OCI-LY3 (cell line): Measurements from ENCODE around the gene DCT.

Experiments
- H2AFZ ChIP-seq: fragments of 200-600, 300-600 bp; shearing (Covaris generic); 2 replicates; pipeline ENCODE4 v1.6.0; 2014; ENCODE audit warnings: antibody characterized with exemption, low read depth, low read length
- H3K27ac ChIP-seq: fragments of 200-600, 300-600 bp; sonication (generic); 2 replicates; pipeline ENCODE4 v1.5.1; 2014; ENCODE audit warnings: mild to moderate bottlenecking, low read length, moderate library complexity, mixed read lengths
- H3K27me3 ChIP-seq: fragments of 200-600, 300-600 bp; sonication (generic); 2 replicates; pipeline ENCODE4 v1.6.1; 2014; ENCODE audit warnings: low read depth, low read length, mixed read lengths
- H3K36me3 ChIP-seq: fragments of 200-600, 300-600 bp; sonication (generic); replicated peaks from 2 replicates; pipeline ENCODE3; 2014; ENCODE audit warnings: low read depth, low read length, mixed read lengths
- H3K4me1 ChIP-seq: fragments of 300-600, 200-600 bp; sonication (generic); 2 replicates; pipeline ENCODE4 v1.6.1; 2014; ENCODE audit warnings: low read length, mixed read lengths
- H3K4me2 ChIP-seq: fragments of 200-600, 300-600 bp; sonication (generic); 2 replicates; pipeline ENCODE4 v1.6.1; 2014; ENCODE audit warnings: low read length, mixed read lengths
- H3K4me3 ChIP-seq: fragments of 300-600, 200-600 bp; sonication (generic); 2 replicates; pipeline ENCODE4 v1.5.1; 2014; ENCODE audit warnings: antibody characterized with exemption, mild to moderate bottlenecking, low read length, moderate library complexity
- H3K79me2 ChIP-seq: fragments of 300-600, 200-600 bp; shearing (Covaris generic); 2 replicates; pipeline ENCODE4 v1.6.1; 2014; ENCODE audit warnings: mild to moderate bottlenecking, low read length, mixed read lengths
- H3K9ac ChIP-seq: fragments of 300-600, 200-600 bp; shearing (Covaris generic); 2 replicates; pipeline ENCODE4 v1.6.0; 2014; ENCODE audit warnings: mild to moderate bottlenecking, low read length, moderate library complexity
- H3K9me3 ChIP-seq: fragments of 200-600, 300-600 bp; shearing (Covaris generic); 2 replicates; pipeline ENCODE4 v1.6.1; 2014; ENCODE audit warnings: low read length, mixed read lengths; ENCODE audit not compliant: insufficient read depth
- H4K20me1 ChIP-seq: fragments of 200-600, 300-600 bp; sonication (generic); 2 replicates; pipeline ENCODE4 v1.6.1; 2016; ENCODE audit warnings: low read length, mixed read lengths; ENCODE audit not compliant: insufficient read depth
- EZH2phosphoT487 ChIP-seq: fragments of 200-600 bp; shearing (Covaris generic); IDR thresholded peaks from 2 replicates; pipeline ENCODE4 v1.6.1; 2018; ENCODE audit warnings: antibody characterized with exemption, mixed run types, low read depth
- TF ChIP-seq, protein P1 (sequence below): fragments of 200-600, 300-600 bp; sonication (generic); IDR thresholded peaks from 2 replicates; pipeline ENCODE4 v1.5.1; 2014; ENCODE audit warnings: antibody characterized with exemption, low read length, low read depth

Gene DCT

DNA sequence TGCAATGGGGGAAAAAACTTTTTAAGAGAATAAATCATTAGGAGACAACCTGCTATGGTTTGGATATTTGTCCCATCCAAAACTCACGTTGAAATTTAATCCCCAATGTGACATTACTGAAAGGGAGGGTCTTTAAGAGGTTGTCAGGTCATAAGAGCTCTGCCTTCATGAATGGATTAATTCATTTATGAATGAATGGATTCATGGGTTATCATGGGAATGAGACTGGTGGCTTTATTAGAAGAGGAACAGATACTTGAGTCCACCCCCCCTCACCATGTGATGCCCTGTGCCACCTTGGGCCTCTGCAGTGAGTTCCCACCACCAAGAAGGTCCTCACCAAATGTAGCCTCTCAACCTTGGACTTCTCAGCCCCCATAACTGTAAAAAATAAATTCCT lies 37.0 kb upstream of the DCT start:
- Histone ChIP-seq H3K36me3 (no peaks in the 10 kb centered on the region), H3K4me2 (no peak overlapping the region), H3K4me3 (no peak overlapping the region), H3K79me2 (no peaks in the 10 kb centered on the region), H3K9ac (no peak overlapping the region), H3K27me3 (no peaks in the 10 kb centered on the region), H3K4me1 (no peaks in the 10 kb centered on the region), H4K20me1 (no peaks in the 10 kb centered on the region), H3K27ac (no peak overlapping the region), H3K9me3 (no peaks in the 10 kb centered on the region), H2AFZ (no peak overlapping the region)
- TF ChIP-seq EZH2phosphoT487: no peak
- TF ChIP-seq, protein P1, sequence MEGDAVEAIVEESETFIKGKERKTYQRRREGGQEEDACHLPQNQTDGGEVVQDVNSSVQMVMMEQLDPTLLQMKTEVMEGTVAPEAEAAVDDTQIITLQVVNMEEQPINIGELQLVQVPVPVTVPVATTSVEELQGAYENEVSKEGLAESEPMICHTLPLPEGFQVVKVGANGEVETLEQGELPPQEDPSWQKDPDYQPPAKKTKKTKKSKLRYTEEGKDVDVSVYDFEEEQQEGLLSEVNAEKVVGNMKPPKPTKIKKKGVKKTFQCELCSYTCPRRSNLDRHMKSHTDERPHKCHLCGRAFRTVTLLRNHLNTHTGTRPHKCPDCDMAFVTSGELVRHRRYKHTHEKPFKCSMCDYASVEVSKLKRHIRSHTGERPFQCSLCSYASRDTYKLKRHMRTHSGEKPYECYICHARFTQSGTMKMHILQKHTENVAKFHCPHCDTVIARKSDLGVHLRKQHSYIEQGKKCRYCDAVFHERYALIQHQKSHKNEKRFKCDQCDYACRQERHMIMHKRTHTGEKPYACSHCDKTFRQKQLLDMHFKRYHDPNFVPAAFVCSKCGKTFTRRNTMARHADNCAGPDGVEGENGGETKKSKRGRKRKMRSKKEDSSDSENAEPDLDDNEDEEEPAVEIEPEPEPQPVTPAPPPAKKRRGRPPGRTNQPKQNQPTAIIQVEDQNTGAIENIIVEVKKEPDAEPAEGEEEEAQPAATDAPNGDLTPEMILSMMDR: no peak

DNA sequence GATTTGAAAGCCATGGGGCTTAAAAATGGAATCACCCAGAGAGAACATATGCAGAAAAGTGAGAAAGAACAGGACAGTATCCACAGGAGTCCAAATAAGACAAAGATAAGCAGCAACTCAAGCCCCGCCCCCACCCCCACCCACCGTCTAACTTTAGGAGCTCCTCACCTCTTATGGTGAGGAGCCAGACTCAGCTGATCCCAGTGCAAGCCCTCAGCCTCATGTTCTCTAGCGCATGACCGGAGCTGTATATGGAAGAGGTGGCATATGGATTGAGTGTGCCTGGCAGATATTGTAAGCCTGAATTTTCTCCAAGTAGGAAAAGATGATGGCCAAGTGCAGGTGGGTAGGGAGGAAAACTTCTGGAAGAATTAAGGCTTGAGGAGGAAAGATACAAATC lies 36.4 kb upstream of the DCT start:
- no peak overlapping the region for H3K4me2 ChIP-seq
- no peak overlapping the region for H3K27ac ChIP-seq
- no peaks in the 10 kb centered on the region for H3K36me3 ChIP-seq
- no peaks in the 10 kb centered on the region for H4K20me1 ChIP-seq
- H3K4me1 ChIP-seq: no peaks in the 10 kb centered on the region
- H3K4me3 ChIP-seq: no peak overlapping the region
- H3K27me3 ChIP-seq: no peaks in the 10 kb centered on the region
- no peaks in the 10 kb centered on the region for H3K79me2 ChIP-seq
- no peak overlapping the region for H2AFZ ChIP-seq
- H3K9me3 ChIP-seq: no peaks in the 10 kb centered on the region
- TF ChIP-seq, protein P1: no peak
- no peak for TF ChIP-seq EZH2phosphoT487
- H3K9ac ChIP-seq: no peak overlapping the region

DNA sequence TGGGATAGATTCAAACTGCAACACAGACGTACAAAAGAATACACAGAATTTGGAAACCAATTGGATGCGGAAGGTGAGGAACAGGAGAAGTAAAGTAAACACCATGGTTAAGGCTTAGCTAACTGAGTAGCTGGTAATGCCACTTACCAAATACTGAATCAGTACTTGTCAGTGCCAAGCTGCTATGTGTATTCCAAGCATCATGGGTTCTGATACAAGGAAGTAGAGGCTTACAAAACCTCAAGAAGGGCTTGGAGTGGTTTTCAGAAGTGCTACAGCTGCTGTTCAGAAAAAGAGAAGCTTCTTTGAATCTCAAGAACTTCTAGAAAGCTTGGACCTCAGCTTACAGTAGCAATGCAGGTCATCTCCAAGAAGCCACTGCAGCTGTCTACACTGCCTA lies 35.9 kb upstream of the DCT start:
- Histone ChIP-seq H2AFZ (no peak overlapping the region), H4K20me1 (no peaks in the 10 kb centered on the region), H3K9me3 (no peaks in the 10 kb centered on the region), H3K4me1 (no peaks in the 10 kb centered on the region), H3K4me2 (no peak overlapping the region), H3K27me3 (no peaks in the 10 kb centered on the region), H3K36me3 (no peaks in the 10 kb centered on the region), H3K79me2 (no peaks in the 10 kb centered on the region), H3K4me3 (no peak overlapping the region), H3K9ac (no peak overlapping the region), H3K27ac (no peak overlapping the region)
- TF ChIP-seq, protein P1: no peak
- TF ChIP-seq EZH2phosphoT487: no peak

DNA sequence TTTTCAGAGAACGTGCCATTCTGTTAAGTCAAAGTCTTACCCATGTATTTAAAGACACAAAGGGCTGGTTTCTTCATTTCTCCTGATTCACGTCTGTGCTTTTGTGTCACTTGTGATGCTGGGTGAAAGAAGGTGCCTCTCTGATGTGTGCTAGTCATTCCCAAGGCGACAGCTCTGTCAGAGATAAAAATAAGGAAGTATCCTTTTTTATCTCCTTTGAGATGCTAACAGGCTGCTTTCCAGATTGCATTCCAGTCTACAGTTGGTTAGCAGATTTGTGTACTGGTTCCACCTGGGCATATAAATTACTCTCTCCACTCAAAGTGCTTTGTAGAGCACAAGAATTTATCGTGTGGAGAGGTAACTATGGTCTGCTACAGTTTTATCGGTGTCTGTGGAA lies 33.5 kb upstream of the DCT start:
- no peaks in the 10 kb centered on the region for H3K27me3 ChIP-seq
- H3K4me2 ChIP-seq: no peak overlapping the region
- H3K36me3 ChIP-seq: no peaks in the 10 kb centered on the region
- H3K79me2 ChIP-seq: no peaks in the 10 kb centered on the region
- H2AFZ ChIP-seq: no peak overlapping the region
- H4K20me1 ChIP-seq: no peaks in the 10 kb centered on the region
- peaks cover 9% of the 10 kb centered on the region for H3K4me1 ChIP-seq
- no peak for TF ChIP-seq EZH2phosphoT487
- TF ChIP-seq, protein P1: no peak
- H3K27ac ChIP-seq: no peak overlapping the region
- H3K4me3 ChIP-seq: no peak overlapping the region
- H3K9ac ChIP-seq: no peak overlapping the region
- no peaks in the 10 kb centered on the region for H3K9me3 ChIP-seq
